GM18511 (cell line): Measurements from ENCODE around the gene CNKSR3.
"Not testable (repeated sequence)": the region's sequence is repeated elsewhere in the genome, so short reads cannot be mapped to it uniquely, and the experiment has no call there.

Experiments
- ATAC-seq: cut with Tn5 transposase; IDR thresholded peaks from one replicate; pipeline ENCODE4 v1.9.1; 2021; ENCODE audit warnings: mild to moderate bottlenecking, moderate library complexity; ENCODE audit not compliant: unreplicated experiment

The CNKSR3 gene

GRCh38 chr6:154510144-154510905 is at the start of gene CNKSR3:
Gene CNKSR3, minus strand, starts transcription at chr6:154510685. Its CDS starts 571 bp downstream, at chr6:154510114.
- ATAC-seq, result peak; percentile 76

DNA sequence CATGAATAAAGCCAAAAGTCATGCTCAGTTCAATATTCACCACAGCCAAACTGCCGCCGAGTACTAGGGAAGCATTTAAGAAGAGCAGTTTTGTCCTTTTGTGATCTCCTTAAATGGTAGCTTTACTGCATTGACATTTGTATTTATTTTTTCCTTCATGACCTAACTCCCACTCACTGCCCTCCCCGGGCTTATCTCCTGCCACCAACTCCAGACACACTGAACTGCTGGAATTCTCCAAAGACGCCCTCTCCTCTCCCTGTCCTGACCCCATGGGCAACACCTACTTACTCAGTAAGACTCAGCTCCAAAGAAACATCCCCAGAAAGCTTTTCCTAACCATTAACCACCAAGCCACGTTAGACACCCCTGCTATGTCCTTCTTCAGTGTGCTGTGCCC is 48.5 kb upstream of the CNKSR3 start:
- ATAC-seq, result no peak

DNA sequence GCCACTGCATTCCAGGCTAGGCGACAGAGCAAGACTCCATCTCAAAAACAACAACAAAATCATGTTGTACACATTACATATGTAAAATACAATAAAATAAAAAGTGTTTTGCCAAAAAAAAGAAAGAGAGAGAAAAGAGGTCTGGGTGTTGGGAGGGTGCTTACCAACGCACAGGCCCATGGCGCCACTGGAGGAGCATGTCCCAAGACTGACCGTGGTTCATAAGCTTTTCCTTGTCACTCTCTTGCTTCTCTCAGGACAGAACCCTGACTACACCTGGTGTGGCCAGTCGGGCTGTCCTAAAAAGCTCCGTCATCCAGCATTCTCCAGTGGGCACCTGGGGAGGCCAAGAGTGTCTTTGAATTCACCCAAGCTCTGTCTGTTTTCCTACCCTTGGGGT is 48.0 kb upstream of the CNKSR3 start:
- no peak for ATAC-seq

GRCh38 chr6:154555073-154555677 is 44.7 kb upstream of the CNKSR3 start:
- no peak for ATAC-seq

DNA sequence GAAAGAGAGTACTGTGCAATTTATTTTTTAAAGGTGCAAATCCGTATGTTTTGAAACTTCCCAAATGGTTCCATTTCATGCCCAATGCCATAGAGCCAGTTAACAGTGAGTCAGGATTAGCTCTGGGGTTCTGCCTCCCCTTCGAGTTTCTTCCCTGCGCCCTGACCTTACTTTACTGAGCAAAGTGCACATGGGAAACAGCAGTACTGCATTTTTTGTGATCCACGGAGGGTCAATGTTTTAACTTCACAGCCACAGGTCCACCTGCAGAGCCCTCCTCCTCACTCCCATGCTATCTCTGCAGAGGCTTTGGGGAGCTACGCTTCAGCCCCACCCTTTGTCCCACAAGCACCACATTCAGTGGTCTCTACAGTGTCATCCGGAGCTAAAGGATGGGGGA is 44.0 kb upstream of the CNKSR3 start:
- ATAC-seq, result no peak

- ATAC-seq, result no peak
Observed at GRCh38 chr6:154550779-154551178, 40.3 kb upstream of the CNKSR3 start.

DNA sequence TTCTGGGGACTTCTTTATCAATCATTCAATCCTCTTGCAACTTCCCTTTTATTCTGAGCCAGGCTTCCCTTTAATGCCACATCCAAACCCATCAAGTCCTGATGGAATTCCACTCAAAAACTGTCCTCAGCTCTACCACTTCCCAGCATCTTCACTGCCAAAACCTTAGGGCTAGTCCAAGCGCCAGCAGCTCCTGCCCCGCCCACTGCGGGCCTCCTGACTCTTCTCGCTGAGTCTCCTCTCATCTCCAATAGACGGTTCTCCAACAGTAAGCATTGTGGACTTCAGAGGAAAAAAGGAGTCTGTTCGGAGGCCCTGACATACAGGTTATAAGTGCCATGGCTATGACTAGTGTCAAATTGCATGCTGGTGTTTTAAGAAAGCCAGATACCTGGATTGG is 38.7 kb upstream of the CNKSR3 start:
- ATAC-seq, result no peak

DNA sequence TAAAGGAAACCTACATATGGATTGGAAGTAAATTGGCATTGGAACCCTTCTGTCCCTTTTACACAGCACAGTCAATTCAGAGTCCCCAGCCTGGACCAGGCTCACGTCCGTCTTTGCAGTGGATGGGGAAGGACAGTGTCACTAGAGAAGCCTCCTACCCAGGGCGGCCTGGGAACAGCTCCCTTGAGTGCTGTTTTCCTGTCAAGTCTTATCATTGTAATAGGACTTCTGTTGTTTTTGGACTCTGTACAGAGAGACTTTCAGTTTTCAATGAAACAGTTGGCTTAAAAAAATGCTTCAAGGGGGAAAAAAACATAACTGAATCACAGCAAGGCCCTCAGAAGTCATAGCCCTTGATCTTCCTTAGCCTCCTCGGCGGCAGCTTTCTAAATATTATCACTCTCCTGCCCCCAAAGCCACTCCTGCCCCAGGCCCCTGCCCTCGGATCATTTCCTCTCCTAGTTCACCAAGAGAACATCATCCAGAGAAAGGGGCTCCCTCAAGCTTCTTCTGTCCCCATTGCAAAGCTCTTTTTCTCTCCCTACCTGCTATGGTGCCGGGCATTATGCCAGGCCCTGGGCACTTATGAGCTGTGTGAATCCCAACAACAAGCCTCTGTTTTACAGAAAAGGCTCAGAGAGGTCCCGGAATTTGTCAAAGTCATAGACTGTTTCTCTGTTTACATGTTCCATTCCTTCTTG is 37.8 kb upstream of the CNKSR3 start:
- ATAC-seq, result no peak

DNA sequence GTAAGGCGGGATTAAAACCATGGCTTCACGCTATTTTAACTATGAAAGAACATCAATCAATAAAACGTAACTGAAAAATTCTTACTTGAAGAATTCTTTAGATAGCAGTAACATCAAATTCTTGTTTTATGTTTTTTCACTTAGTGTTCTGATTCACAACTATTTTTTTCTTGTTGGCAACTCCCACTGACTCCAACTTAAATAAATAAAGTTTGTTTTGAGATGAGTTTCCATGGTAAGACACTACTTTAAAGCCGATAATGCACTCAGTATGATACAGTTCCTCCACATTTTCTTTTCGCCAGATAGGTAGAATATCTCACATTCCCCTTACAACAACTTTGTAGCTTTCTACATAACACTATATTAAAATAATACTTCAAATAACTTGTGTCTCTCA is 33.1 kb upstream of the CNKSR3 start:
- ATAC-seq, result no peak

GRCh38 chr6:154542747-154543146 is 32.3 kb upstream of the CNKSR3 start:
- ATAC-seq, result no peak

- ATAC-seq, result not testable (repeated sequence)
Observed at GRCh38 chr6:154541837-154542236, 31.4 kb upstream of the CNKSR3 start.

- no peak for ATAC-seq
Observed at GRCh38 chr6:154539593-154540269, 29.2 kb upstream of the CNKSR3 start.

DNA sequence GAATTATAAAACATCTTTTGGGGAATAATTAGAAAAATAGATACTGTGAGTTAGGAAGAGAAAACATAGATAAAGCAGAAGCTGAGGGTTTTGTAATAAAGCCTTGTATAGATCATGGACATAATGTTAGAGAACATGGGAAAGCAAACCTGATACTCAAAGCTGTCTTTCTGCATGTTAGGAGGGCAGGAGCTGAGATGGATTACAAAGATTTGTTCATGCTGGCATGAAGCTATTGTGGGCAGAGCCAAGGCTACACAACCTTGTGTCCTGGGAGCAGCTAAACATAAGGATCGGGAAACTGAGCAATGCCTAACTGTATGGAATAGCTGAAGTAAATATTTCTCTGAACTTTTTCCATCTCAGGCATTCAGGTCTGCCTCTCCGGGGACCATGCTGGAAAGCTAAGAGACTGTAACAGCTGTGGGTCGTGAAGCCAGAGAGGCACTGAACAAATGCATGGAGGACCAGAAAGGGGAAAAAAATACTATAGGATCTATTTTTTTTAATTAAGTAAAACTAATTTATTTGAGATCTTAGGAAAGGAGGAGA is 28.2 kb upstream of the CNKSR3 start:
- no peak for ATAC-seq

- no peak for ATAC-seq
Observed at GRCh38 chr6:154537511-154538325, 27.2 kb upstream of the CNKSR3 start.

- ATAC-seq, result no peak
Observed at GRCh38 chr6:154536999-154537398, 26.5 kb upstream of the CNKSR3 start.

GRCh38 chr6:154536255-154536654 is 25.8 kb upstream of the CNKSR3 start:
- ATAC-seq, result no peak

DNA sequence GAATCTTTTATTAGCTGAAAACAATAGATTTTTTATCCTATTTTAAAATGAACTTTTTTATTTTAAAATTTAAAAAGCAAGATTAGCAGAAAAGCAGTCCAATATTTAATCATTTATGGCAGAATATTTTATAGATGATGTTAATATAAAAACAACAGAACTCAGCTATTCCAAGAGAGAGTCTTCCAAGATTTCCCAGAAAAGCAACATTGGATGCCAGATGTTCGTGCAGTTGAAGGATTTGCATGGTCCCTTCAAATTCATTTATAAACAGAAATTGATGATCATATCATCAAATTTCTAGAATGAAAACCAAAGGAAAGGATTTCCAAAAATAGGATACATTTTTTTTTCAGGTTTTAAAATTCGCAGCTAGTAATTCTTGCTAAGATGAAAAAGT is 25.4 kb upstream of the CNKSR3 start:
- ATAC-seq, result no peak

GRCh38 chr6:154535147-154535546 is 24.7 kb upstream of the CNKSR3 start:
- ATAC-seq, result no peak

GRCh38 chr6:154534531-154534930 is 24.0 kb upstream of the CNKSR3 start:
- ATAC-seq, result no peak

DNA sequence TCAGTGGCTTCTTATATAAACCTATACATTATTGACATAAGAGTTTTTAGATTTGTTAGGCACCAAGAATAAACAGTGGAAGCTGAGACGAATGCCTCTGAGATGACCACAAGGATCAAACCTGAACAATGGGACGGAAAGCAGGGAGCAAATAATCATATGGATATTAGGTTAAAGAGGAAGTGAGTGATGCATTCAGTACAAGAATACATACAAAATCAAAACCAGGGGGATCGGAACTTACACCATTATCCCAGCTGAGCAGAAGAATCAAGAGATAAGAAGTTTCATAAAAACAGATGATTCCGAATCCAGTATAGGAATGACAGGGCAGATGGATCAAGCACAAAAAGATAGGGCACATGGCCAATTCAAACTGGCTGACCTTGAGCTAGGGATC is 21.9 kb upstream of the CNKSR3 start:
- no peak for ATAC-seq
